Keratinocyte (primary cell): ENCODE measurements around the gene ZNF202. TPM values are rescaled to one million over a fixed set of nuclear protein-coding genes. Genes with fewer than 3 reads are reported as not detected.

ENCODE experiments used
- DNase-seq: peaks from one replicate; pipeline ENCODE4 v3.0.0-alpha.2; 2011; ENCODE audit warnings: low read depth, missing footprints, low spot score
- FAIRE-seq: peaks from 2 replicates; lab custom pipeline; 2011; peaks lifted over from hg19 to GRCh38; lab: Jason Lieb, UNC
- H2AFZ ChIP-seq: 2 replicates; pipeline ENCODE4 v1.6.0; 2012; ENCODE audit warnings: low read length, control low read depth, inconsistent platforms; ENCODE audit not compliant: control insufficient read depth
- H3K27ac ChIP-seq: 2 replicates; pipeline ENCODE4 v1.5.1; 2011; ENCODE audit warnings: low read length; ENCODE audit not compliant: control insufficient read depth, insufficient read depth
- H3K27me3 ChIP-seq: 3 replicates; pipeline ENCODE4 v1.6.0; 2011; ENCODE audit warnings: low read length; ENCODE audit not compliant: control insufficient read depth, insufficient read depth; ENCODE audit errors: extremely low read depth
- H3K36me3 ChIP-seq, 2 experiments: 2 replicates in 1 of 2; 3 replicates in 1 of 2; pipeline ENCODE4 v1.5.1; 2011; ENCODE audit warnings: low read length in 2 of 2, mild to moderate bottlenecking in 1 of 2; ENCODE audit not compliant: control insufficient read depth in 2 of 2, insufficient read depth in 2 of 2; ENCODE audit errors: extremely low read depth in 1 of 2
- H3K4me1 ChIP-seq: 3 replicates; pipeline ENCODE4 v1.5.1; 2011; ENCODE audit warnings: low read length; ENCODE audit not compliant: control insufficient read depth, insufficient read depth; ENCODE audit errors: extremely low read depth
- H3K4me2 ChIP-seq: 3 replicates; pipeline ENCODE4 v1.6.0; 2011; ENCODE audit warnings: low read depth, low read length; ENCODE audit not compliant: control insufficient read depth, insufficient read depth; ENCODE audit errors: extremely low read depth
- H3K4me3 ChIP-seq, 3 experiments: fragments of 200-600 bp in 1 of 3; sonication (generic) in 1 of 3; 2 replicates in 2 of 3; 3 replicates in 1 of 3; pipeline ENCODE4 v1.5.1; 2011 to 2016; ENCODE audit warnings: low read length in 3 of 3, mild to moderate bottlenecking in 3 of 3, control low read depth in 2 of 3, inconsistent platforms in 1 of 3, low read depth in 1 of 3, mixed read lengths in 1 of 3, mixed run types in 1 of 3, moderate library complexity in 1 of 3; ENCODE audit not compliant: control insufficient read depth in 2 of 3, insufficient read depth in 2 of 3; ENCODE audit errors: extremely low read depth in 1 of 3
- H3K79me2 ChIP-seq: 2 replicates; pipeline ENCODE4 v1.6.0; 2012; ENCODE audit warnings: low read length; ENCODE audit not compliant: control insufficient read depth, insufficient read depth
- H3K9ac ChIP-seq: 3 replicates; pipeline ENCODE4 v1.6.0; 2011; ENCODE audit warnings: low read length; ENCODE audit not compliant: control insufficient read depth, insufficient read depth; ENCODE audit errors: extremely low read depth
- H3K9me1 ChIP-seq: 3 replicates; pipeline ENCODE4 v1.6.0; 2011; ENCODE audit warnings: low read length; ENCODE audit not compliant: control insufficient read depth, insufficient read depth; ENCODE audit errors: extremely low read depth
- H3K9me3 ChIP-seq: 2 replicates; pipeline ENCODE4 v1.5.1; 2012; ENCODE audit warnings: low read depth, low read length; ENCODE audit not compliant: control insufficient read depth
- H4K20me1 ChIP-seq: 3 replicates; pipeline ENCODE4 v1.6.0; 2011; ENCODE audit warnings: low read length; ENCODE audit not compliant: control insufficient read depth, insufficient read depth; ENCODE audit errors: extremely low read depth
- CTCF ChIP-seq, 3 experiments: IDR thresholded peaks in 1 of 3; conservative IDR thresholded peaks in 1 of 3; optimal IDR thresholded peaks in 1 of 3; 2 replicates in 2 of 3; 3 replicates in 1 of 3; pipeline versions ENCODE3 to v1.5.1; 2011; ENCODE audit warnings: low read length in 3 of 3, mild to moderate bottlenecking in 3 of 3, moderate library complexity in 2 of 3, control low read depth in 1 of 3, inconsistent platforms in 1 of 3; ENCODE audit not compliant: insufficient read depth in 2 of 3; ENCODE audit errors: extremely low read depth in 1 of 3
- EZH2 ChIP-seq: IDR thresholded peaks from one replicate; pipeline ENCODE4 v1.6.1; 2012; ENCODE audit warnings: inconsistent platforms, mild to moderate bottlenecking, low read length, moderate library complexity
- dilution Hi-C: fragments of 300-500 bp; cut with MboI; formaldehyde crosslinking; loops from one replicate; pipeline ENCODE4 v1.7.0; 2020; ENCODE audit warnings: low sequenced_read_pairs; ENCODE audit not compliant: extremely low pct_ligation_motif_present
- polyA plus RNA-seq, 5 experiments: library from polyadenylated mRNA; depleted of rRNA in 3 of 5; stranded (reverse) in 3 of 5; stranded (forward) in 1 of 5; unstranded in 1 of 5; fragments of >200 nt; gene quantifications; 1 replicate in 1 of 5; 2 replicates in 3 of 5; 3 replicates in 1 of 5; pipeline versions ENCODE4 v1.2.1 to v1.2.3, GENCODE V29; 2011 to 2012; ENCODE audit warnings: missing spikeins in 2 of 5, low read depth in 1 of 5, low replicate concordance in 1 of 5
- small RNA-seq, 3 experiments: library from RNA; depleted of rRNA; stranded (forward); fragments of <200 nt; gene quantifications; one replicate each; pipeline ENCODE3, GENCODE V24; 2012; ENCODE audit warnings: low read depth in 3 of 3, low replicate concordance in 1 of 3; ENCODE audit not compliant: insufficient read length in 3 of 3

Gene ZNF202
- polyA plus RNA-seq, 1 donor (not counting 4 experiments of a cell fraction or from before 2014, with no cell fraction given): 11.4 TPM

DNA sequence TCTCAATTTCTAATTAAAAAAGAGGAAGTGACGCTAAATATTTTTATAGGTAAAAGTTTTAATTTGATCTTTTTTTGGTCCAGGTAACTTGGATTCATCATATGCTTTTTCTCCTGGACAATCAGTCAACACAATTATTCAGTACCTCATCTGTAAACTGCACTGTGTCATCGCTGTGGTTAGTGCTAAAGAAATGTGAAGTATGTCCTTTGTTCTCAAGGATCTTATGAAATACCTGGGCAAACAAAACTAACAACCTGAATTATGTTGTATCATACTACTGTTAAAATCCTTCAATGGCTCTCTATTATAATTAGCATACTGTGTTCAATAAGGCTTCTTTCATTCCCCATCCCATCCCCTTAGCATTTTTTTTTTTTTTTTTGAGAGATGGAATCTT is 67.2 kb downstream of the ZNF202 start:
- no peak for DNase-seq

More for the DNA sequence above, 67.2 kb downstream of the ZNF202 start:
- dilution Hi-C loops: no loop called here
- Histone ChIP-seq H2AFZ (no peak overlapping the region), H3K4me1 (peaks cover 4% of the 10 kb centered on the region), H3K9me3 (no peaks in the 10 kb centered on the region), H3K9ac (no peak overlapping the region), H3K4me3 (no peak overlapping the region), H3K36me3 (no peaks in the 10 kb centered on the region), H3K4me2 (no peak overlapping the region), H3K27ac (no peak overlapping the region), H3K79me2 (no peaks in the 10 kb centered on the region), H3K9me1 (no peaks in the 10 kb centered on the region), H3K27me3 (peaks cover 3% of the 10 kb centered on the region), H4K20me1 (no peaks in the 10 kb centered on the region)
- no peak for FAIRE-seq
- no peak for TF ChIP-seq CTCF (optimal IDR thresholded peaks at IDR 0.05 in 1 of 3, IDR thresholded peaks at IDR 0.05 in 1 of 3, conservative IDR thresholded peaks at IDR 0.05 in 1 of 3; ENCODE audit: extremely low read depth in 1 of 3, insufficient read depth in 2 of 3, low read length in 3 of 3)
- no peak for TF ChIP-seq EZH2

Small RNA genes lying within 50 kb of the gene (small RNA-seq; reads per million reads assigned to genes)
- 0 reads per million in 3 experiments for gene RNU1-21P

Other genes with a start within 250 kb of the ZNF202 start
- gene SCN3B, start 87.0 kb downstream of the ZNF202 start, polyA plus RNA-seq: 0.08 to 0.19 TPM (median 0.10 TPM) in 3 replicates
- gene OR6X1, start 12.9 kb upstream of the ZNF202 start, polyA plus RNA-seq: not detected in 3 replicates
- gene OR6M1, start 64.7 kb upstream of the ZNF202 start, polyA plus RNA-seq: not detected in 3 replicates
- gene TMEM225, start 144.0 kb upstream of the ZNF202 start, polyA plus RNA-seq: not detected in 3 replicates
- gene OR8D4, start 160.5 kb upstream of the ZNF202 start, polyA plus RNA-seq: not detected in 3 replicates
- gene OR4D5, start 198.0 kb upstream of the ZNF202 start, polyA plus RNA-seq: not detected in 3 replicates
- not detected in 3 replicates for gene OR6T1, start 202.2 kb upstream of the ZNF202 start, polyA plus RNA-seq
- not detected in 3 replicates for gene OR10S1, start 236.1 kb upstream of the ZNF202 start, polyA plus RNA-seq